PC-9 (cell line): ENCODE data around the gene ABHD5. TPM values are rescaled to one million over a fixed set of nuclear protein-coding genes. Genes with fewer than 3 reads are reported as not detected.
"Not testable (repeated sequence)": the region's sequence is repeated elsewhere in the genome, so short reads cannot be mapped to it uniquely, and the experiment has no call there.

Experiments
- BruUV-seq: library from RNA; stranded (reverse); fragments of 400-500 nt; replicated peaks from 2 replicates; lab custom pipeline; 2021; lab: Mats Ljungman, UMichigan
- CTCF ChIA-PET: fragments of 300-600 bp; sonication (Branson Sonifier 250); formaldehyde crosslinking; loops from one replicate; lab custom pipeline; 2022; ENCODE audit warnings: antibody characterized with exemption; lab: Charles Lee
- POLR2A ChIA-PET: fragments of 300-600 bp; sonication (Branson Sonifier 250); formaldehyde crosslinking; loops from one replicate; lab custom pipeline; 2022; ENCODE audit warnings: antibody characterized with exemption; ENCODE audit not compliant: unreplicated experiment; lab: Charles Lee
- DNase-seq, 2 experiments: peaks; one replicate each; pipeline versions ENCODE4 v3.0.0 to v3.0.0-alpha.2; 2015 to 2022; ENCODE audit warnings: mixed read lengths in 1 of 2
- H2AFZ ChIP-seq: fragments of 200-600 bp; sonication (generic); 2 replicates; pipeline ENCODE4 v1.8.1; 2017; ENCODE audit warnings: antibody characterized with exemption
- H3F3A ChIP-seq: fragments of 200-600 bp; sonication (generic); 2 replicates; pipeline ENCODE4 v1.8.1; 2017; ENCODE audit warnings: antibody characterized with exemption, mild to moderate bottlenecking, low read depth; ENCODE audit not compliant: insufficient read depth
- H3K27ac ChIP-seq: fragments of 200-600 bp; sonication (generic); 2 replicates; pipeline ENCODE4 v1.6.1; 2016; ENCODE audit warnings: mixed run types
- H3K27me3 ChIP-seq: fragments of 200-600 bp; sonication (generic); 2 replicates; pipeline ENCODE4 v1.6.1; 2016; ENCODE audit warnings: low read depth, mixed run types; ENCODE audit not compliant: insufficient read depth
- H3K36me3 ChIP-seq: fragments of 200-600 bp; sonication (generic); 2 replicates; pipeline ENCODE4 v1.6.1; 2016; ENCODE audit warnings: low read depth, mixed run types
- H3K4me1 ChIP-seq: fragments of 200-600 bp; sonication (generic); replicated peaks from 2 replicates; pipeline ENCODE4 v1.6.1; 2016; ENCODE audit warnings: mixed run types; ENCODE audit not compliant: insufficient read depth
- H3K4me2 ChIP-seq: fragments of 200-600 bp; sonication (generic); 2 replicates; pipeline ENCODE4 v1.6.1; 2017; ENCODE audit warnings: mixed run types
- H3K4me3 ChIP-seq: fragments of 200-600 bp; sonication (generic); 2 replicates; pipeline ENCODE4 v1.6.1; 2016; ENCODE audit warnings: mixed run types
- H3K79me2 ChIP-seq: fragments of 200-600 bp; sonication (generic); 2 replicates; pipeline ENCODE4 v1.6.1; 2017; ENCODE audit warnings: low read depth, mixed run types
- H3K9me2 ChIP-seq: fragments of 200-600 bp; sonication (generic); 2 replicates; pipeline ENCODE4 v1.8.1; 2017; ENCODE audit warnings: mild to moderate bottlenecking; ENCODE audit not compliant: insufficient read depth
- H3K9me3 ChIP-seq: fragments of 200-600 bp; sonication (generic); 2 replicates; pipeline ENCODE4 v1.8.1; 2016; ENCODE audit warnings: low read depth; ENCODE audit not compliant: insufficient read depth
- H4K20me1 ChIP-seq: fragments of 200-600 bp; sonication (generic); 2 replicates; pipeline ENCODE4 v1.8.1; 2017; ENCODE audit not compliant: insufficient read depth
- EZH2 ChIP-seq: fragments of 200-600 bp; sonication (generic); IDR thresholded peaks from 2 replicates; pipeline ENCODE4 v1.8.0; 2017; ENCODE audit warnings: antibody characterized with exemption, low read depth
- intact Hi-C: fragments of 100-400 bp; cut with micrococcal nuclease; formaldehyde crosslinking; loops from one replicate; pipeline ENCODE4 v1.10.0; 2022; ENCODE audit not compliant: unreplicated experiment
- total RNA-seq: library from RNA; stranded (reverse); gene quantifications from 2 replicates; pipeline ENCODE4 v1.2.3, GENCODE V29; 2021
- TF ChIP-seq, protein P1 (sequence below): fragments of 200-600 bp; sonication (generic); conservative IDR thresholded peaks from 2 replicates; pipeline ENCODE4 v1.6.1; 2017; ENCODE audit warnings: mixed run types, antibody characterized with exemption, mild to moderate bottlenecking, moderate library complexity

Gene ABHD5
- total RNA-seq, 1 experiment from 2014 or later, result 19.9 TPM

DNA sequence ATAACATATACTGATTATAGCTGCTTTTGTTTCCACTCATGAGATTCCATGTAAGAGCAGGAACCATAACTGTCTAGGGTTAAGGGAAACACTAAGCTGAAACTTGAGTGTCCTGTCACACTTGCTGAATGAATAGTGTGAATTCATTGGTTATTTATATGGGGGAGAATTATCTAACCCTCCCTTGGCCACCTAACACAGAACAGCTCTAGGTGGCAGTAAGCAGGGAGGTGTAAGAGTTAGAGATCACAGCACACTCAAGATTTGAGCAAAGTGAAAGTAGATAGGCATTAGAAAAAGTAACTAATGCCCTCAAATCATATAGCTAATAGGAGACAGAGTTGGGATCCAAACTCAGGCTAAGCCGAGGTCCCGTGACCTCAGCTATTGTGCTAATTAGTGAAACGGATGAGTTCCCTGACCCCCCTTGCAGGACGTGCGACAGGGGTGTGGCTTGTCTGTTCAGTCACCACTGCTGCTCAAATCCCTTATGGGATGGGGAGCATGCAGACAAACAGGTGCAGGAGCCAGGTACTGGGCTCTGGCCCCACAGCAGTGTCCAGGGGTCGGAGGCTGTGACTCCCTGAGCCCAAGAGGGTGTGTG lies 41.3 kb upstream of the ABHD5 start:
- Histone ChIP-seq H3K9me2 (no peaks in the 10 kb centered on the region), H3K4me3 (no peak overlapping the region), H3K4me1 (no peaks in the 10 kb centered on the region), H3K36me3 (no peaks in the 10 kb centered on the region), H3F3A (no peaks in the 10 kb centered on the region), H3K4me2 (no peak overlapping the region), H3K27me3 (no peaks in the 10 kb centered on the region), H3K27ac (no peak overlapping the region), H3K79me2 (no peaks in the 10 kb centered on the region), H3K9me3 (no peaks in the 10 kb centered on the region), H4K20me1 (no peaks in the 10 kb centered on the region), H2AFZ (no peak overlapping the region)
- TF ChIP-seq EZH2, result no peak
- TF ChIP-seq, protein P1, sequence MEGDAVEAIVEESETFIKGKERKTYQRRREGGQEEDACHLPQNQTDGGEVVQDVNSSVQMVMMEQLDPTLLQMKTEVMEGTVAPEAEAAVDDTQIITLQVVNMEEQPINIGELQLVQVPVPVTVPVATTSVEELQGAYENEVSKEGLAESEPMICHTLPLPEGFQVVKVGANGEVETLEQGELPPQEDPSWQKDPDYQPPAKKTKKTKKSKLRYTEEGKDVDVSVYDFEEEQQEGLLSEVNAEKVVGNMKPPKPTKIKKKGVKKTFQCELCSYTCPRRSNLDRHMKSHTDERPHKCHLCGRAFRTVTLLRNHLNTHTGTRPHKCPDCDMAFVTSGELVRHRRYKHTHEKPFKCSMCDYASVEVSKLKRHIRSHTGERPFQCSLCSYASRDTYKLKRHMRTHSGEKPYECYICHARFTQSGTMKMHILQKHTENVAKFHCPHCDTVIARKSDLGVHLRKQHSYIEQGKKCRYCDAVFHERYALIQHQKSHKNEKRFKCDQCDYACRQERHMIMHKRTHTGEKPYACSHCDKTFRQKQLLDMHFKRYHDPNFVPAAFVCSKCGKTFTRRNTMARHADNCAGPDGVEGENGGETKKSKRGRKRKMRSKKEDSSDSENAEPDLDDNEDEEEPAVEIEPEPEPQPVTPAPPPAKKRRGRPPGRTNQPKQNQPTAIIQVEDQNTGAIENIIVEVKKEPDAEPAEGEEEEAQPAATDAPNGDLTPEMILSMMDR, result no peak
- no TSS peak for BruUV-seq
- intact Hi-C loops, result no loop called here
- ChIA-PET POLR2A (no interaction called here), CTCF (no interaction called here)
- DNase-seq, result no peak

DNA sequence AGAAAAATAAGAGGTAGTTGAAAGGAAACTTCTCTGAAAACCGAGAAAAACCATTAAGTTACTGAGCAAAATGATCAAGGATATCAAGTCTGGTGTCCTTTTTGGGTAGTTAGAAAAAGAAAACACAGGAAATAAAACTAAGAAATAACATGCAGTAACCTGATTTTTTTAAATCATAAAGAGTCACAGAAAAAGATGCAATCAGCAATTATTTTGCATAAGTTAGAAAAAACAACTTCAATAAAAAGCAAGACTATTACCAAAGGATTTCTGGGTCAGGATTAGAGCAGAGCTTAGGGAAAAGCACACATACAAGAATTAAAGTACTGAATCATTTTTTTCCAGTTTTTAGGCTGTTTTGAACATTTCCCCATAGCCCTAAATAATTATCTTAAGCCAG lies 40.4 kb upstream of the ABHD5 start:
- Histone ChIP-seq H3K36me3 (no peaks in the 10 kb centered on the region), H2AFZ (no peak overlapping the region), H3F3A (no peaks in the 10 kb centered on the region), H3K79me2 (no peaks in the 10 kb centered on the region), H3K4me2 (no peak overlapping the region), H4K20me1 (no peaks in the 10 kb centered on the region), H3K27ac (no peak overlapping the region), H3K9me3 (no peaks in the 10 kb centered on the region), H3K9me2 (no peaks in the 10 kb centered on the region), H3K4me1 (no peaks in the 10 kb centered on the region), H3K4me3 (no peak overlapping the region), H3K27me3 (no peaks in the 10 kb centered on the region)
- intact Hi-C loops, result no loop called here
- TF ChIP-seq EZH2, result no peak
- TF ChIP-seq, protein P1, result no peak
- ChIA-PET POLR2A (no interaction called here), CTCF (no interaction called here)
- BruUV-seq, result no TSS peak
- no peak for DNase-seq

DNA sequence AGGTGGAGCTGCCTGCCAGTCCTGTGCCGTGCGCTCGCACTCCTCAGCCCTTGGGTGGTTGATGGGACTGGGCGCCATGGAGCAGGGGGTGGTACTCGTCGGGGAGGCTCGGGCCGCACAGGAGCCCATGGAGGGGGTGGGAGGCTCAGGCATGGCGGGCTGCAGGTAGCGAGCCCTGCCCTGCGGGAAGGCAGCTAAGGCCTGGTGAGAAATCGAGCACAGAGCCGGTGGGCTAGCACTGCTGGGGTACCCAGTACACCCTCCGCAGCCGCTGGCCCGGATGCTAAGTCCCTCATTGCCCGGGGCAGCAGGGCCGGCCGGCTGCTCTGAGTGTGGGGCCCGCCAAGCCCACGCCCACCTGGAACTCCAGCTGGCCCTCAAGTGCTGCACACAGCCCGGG lies 34.3 kb upstream of the ABHD5 start:
- H3K27me3 ChIP-seq, H3K9me2 ChIP-seq, H3K36me3 ChIP-seq, H3F3A ChIP-seq, DNase-seq, H3K4me3 ChIP-seq, H3K79me2 ChIP-seq, CTCF ChIA-PET, BruUV-seq, H3K9me3 ChIP-seq, H3K4me2 ChIP-seq, intact Hi-C loops, H3K27ac ChIP-seq, H3K4me1 ChIP-seq, H4K20me1 ChIP-seq, H2AFZ ChIP-seq: not testable (repeated sequence)
- POLR2A ChIA-PET, result interaction anchor here (0.5 kb wide), 1 partner anchor 1470 kb away, joined by 3 read pairs; no protein-coding TSS in a partner anchor
